ENCODE results near the gene ADAMTS2.

Gene ADAMTS2

GRCh38 chr5:179153341-179153901 is 191.8 kb downstream of the ADAMTS2 start:
- DNase-seq = no peak

DNA sequence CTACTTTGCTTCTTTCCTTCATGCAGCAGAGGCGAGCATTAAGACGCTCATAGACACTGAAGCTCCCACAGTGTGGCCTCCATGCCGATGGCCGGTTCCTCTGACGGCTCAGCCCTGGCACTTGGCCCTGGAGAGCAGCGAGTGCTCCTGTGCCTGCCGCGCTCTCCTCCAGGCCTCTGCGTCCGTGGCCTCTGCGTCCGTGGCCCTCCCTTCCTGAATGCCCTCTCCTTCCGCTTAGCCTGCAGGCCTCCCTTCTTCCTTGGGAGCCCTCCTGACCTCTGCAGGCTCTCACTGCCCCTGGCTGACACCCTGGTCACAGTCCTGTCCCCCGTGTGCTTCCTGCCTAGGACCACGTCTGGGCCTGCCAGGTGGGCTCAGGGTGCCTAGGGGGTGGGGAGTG is 192.3 kb downstream of the ADAMTS2 start:
- no peak for DNase-seq

DNA sequence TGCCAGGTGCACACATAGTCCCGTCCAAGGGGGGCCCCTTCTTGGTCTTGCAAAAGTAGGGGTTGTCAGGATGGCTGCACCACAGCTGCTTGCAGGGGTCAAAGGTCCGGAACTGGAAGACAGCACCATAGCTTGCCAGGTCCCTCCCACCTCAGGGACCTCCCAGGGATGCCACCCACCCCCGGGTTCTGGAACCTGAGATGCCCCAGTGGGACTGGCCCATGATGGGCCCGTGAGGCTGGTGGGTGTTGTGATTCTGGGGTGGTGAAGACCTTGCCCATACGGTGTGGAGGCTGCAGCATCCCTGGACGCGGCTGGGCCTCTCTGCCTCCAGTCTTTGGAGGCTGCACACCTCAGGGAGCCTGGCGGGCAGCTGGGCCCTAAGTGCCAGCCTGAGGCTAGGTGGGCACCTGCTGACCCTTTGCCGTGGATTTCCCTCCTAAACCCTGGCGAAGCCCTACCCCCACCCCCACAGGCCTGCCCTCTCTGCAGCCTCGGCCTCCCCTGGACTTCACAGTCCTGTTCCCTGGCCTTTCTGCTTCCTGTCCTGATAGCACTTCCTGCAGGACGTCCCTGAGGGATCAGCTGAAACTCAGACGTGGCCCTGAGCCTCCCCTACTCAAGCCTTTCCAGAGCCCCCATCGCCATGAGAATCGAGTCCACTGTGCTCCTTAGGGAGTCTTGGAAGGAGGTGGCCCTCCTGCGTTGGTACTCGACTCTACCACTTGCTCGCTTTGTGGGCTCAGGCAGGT is 192.9 kb downstream of the ADAMTS2 start:
- DNase-seq = no peak

- DNase-seq = no peak
These were observed 193.8 kb downstream of the ADAMTS2 start for GRCh38 chr5:179151286-179152118.

GRCh38 chr5:179150011-179150410 is 195.2 kb downstream of the ADAMTS2 start:
- no peak for DNase-seq

DNA sequence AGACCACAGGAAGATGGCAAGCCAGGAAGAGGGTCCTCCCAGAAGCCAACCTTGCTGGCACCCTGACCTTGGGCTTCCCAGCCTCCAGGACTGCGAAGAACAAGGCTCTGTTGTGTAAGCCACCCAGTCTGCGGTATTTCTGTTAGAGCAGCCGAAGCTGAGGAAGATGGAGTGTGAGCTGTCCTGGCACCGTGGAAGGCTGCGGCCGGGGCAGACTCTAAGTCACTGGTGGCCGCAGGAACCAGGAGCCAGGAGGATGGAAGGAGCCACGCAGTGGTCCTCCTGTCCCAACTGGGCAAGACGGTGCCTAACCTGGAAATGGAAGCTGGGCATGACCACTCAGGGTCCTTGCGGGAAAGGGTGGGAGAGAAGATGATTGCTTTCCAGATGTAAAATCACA is 196.0 kb downstream of the ADAMTS2 start:
- no peak for DNase-seq

DNA sequence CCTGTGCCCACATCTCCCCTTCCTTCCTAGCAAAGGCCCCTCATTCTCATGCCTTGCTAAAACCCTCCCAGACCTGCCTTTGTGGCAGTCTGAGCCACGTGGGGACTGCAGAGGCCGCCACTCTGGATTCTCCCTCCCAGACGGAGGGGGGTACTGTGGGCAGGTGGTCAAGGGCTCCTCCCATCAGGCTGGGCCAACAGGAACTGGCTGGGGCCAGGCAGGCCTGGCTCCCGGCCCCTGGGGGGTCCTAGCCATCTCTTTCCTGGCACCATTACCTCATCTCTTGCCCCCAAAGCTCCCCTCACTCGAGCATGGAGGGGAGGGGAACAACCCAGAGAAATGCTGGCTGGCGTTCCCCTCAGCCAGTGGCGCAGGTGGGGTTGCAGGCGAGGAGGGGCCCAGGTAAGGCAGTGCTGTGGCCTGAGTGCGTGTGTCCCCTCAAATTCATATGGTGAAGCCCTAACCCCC is 196.5 kb downstream of the ADAMTS2 start:
- DNase-seq = no peak

- DNase-seq = no peak
These were observed 197.1 kb downstream of the ADAMTS2 start for GRCh38 chr5:179147991-179148702.

DNA sequence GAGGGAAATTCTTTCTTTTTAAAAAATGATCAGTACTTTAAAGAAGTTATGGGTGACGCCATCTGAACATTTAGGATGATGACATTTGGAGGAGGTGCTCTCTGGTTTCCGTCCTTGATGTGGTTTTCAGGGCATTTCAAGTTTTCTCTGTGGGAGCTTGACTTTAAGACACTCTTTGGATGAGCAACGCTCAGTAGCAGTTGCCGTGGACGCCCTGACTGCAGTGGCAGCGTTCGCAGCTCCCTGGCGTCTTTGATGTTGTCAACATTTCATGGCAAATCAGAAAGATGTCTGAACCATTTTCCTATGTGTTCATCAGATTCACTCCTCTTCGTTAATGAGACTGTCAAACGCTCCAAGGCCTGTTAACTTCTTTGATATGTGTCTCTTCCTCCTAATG is 199.0 kb downstream of the ADAMTS2 start:
- no peak for DNase-seq

DNA sequence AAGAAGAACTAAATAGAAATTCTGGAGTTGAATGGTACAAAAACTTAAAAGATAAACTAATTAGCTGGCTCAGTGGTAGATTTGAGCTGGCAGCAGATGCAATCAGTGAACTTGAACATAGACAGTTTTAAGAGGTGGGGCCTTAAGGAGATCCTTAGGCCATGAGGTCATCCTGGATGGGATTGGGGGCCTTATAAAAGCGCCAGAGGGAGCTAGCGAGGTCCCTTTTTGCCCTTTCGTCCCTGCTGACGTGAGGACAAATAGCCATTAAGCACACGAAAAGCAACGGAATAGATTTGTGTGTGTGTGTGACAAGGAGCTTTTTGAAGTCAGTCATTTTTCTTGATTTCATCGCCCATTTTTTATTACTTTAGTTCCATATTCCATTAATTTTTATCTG is 201.8 kb downstream of the ADAMTS2 start:
- no peak for DNase-seq

GRCh38 chr5:179142434-179143198 is 202.6 kb downstream of the ADAMTS2 start:
- DNase-seq = no peak

GRCh38 chr5:179141867-179142266 is 203.4 kb downstream of the ADAMTS2 start:
- no peak for DNase-seq

- no peak for DNase-seq
These were observed 205.0 kb downstream of the ADAMTS2 start for GRCh38 chr5:179140293-179140692.

DNA sequence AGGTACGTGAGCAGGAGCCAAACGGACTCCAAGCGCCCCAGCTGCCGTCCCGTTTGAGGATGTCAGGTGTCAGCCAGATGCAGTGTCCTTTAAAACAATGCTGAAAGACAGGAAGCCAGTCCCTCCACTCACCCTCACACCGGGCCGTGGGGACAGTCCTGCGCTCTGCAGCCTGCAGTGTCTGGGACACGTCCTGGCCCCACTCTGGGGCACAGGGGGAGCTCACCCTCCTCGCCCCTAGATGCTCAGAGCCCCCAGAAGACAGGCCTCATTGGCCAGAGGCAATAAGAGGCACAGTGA is 205.4 kb downstream of the ADAMTS2 start:
- DNase-seq = no peak

- DNase-seq = no peak
These were observed 205.9 kb downstream of the ADAMTS2 start for GRCh38 chr5:179139111-179139935.

- no peak for DNase-seq
These were observed 206.7 kb downstream of the ADAMTS2 start for GRCh38 chr5:179138568-179138925.

DNA sequence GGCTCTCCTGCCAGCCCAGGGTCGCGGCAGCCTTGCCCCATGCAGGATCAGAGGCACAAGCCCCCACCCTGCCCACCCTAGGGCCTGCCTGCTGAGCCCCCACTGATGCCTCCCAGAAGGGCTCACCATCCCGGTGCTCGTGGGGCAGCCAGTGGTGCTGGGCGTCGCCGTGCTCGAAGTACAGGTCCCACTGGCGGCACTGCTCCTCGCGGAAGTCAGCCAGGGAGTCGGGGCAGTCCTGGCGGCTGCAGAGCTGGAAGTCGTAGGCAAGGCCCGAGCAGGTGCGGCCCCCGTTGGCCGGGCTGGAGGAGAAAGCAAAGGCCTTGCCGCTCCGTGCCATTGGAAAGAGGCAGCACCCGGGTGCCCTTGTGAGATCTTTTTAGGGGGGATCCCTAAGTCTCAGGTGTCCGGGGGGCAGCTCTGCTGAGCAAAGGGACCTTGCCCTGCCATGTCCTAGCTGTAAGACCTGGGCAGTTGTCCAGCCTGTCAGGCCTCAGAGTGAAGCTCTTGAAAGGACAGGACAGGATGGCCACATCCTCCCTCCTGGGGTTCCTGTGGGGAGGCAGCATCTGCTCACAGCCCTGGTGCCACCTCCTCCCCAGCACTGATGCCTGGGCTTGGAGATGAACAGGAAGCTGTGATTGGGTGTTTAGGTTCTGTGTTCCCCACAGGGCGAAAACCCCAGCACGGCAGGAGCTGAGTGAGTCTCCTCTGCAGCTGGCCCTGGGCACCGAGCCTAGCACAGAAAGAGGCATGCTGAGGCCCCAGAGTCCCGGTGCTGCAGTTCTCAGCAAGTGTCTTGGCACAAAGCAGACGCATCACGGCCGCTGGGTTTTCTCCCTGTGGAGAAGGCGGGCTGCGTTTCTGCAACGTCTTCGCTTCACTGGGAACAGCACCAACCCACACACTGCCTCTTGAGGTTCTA is 207.4 kb downstream of the ADAMTS2 start:
- no peak for DNase-seq

GRCh38 chr5:179137016-179137642 is 208.1 kb downstream of the ADAMTS2 start:
- no peak for DNase-seq

DNA sequence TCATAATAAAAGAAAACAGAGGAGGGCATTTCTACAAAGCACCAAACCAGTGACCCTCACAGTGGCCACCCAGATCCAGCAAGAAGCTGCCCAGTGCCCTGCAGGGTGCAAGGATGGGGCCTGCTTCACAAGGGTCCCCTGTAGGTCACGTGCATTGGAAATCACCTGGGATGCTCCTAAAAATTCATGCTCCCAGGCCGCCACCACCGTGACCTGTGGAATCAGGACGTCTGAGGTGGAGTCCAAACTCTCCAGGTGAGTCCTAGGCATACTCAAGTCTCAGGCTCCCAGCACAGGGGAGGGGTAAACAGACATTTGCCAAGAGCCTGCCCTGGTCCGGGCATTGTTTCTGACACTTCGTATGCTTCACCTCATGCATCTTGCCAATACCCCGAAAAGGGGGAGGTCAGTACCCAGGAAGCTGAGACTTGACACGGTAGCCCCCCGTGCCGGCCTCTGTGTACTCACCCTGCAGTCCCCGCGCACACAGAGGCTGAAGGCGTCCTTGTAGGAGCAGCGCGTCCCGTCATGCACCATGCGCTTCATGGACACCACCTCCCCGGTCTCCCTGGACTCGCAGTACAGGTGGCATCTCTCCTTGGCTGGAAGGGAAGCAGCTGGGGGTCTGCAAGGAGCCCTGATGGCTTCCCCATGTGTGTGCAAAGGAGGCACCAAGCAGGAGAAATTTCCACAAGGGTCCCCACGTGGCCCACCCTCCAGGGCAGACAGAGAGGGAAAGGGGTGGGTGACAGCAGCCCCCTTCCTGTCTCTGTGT is 209.6 kb downstream of the ADAMTS2 start:
- no peak for DNase-seq
